ENCODE measurements around the gene KRT10.

GRCh38 chr17:40806131-40806530 is 16.3 kb downstream of the KRT10 start:
- TF ChIP-seq CTCF (conservative IDR thresholded peaks at IDR 0.05 in 1 of 2, IDR thresholded peaks at IDR 0.05 in 1 of 2; ENCODE audit: low read depth in 1 of 2, low read length in 2 of 2) (no peak), EZH2 (IDR thresholded peaks at IDR 0.05; ENCODE audit: low read length, missing control alignments) (no peak)

Data from fibroblast of lung (primary cell).